Smooth muscle cell of the brain vasculature (primary cell): ENCODE results near the gene SLC39A7.

ENCODE experiments used
- DNase-seq: peaks from one replicate; pipeline ENCODE4 v3.0.0-alpha.2; 2012; ENCODE audit warnings: low read depth, low spot score

SLC39A7 gene

GRCh38 chr6:33236852-33237251 lies 36.2 kb downstream of the SLC39A7 start:
- DNase-seq, result no peak

GRCh38 chr6:33237741-33238140 lies 37.1 kb downstream of the SLC39A7 start:
- DNase-seq, result no peak

GRCh38 chr6:33241968-33242367 lies 41.3 kb downstream of the SLC39A7 start:
- no peak for DNase-seq

GRCh38 chr6:33243476-33243875 lies 42.8 kb downstream of the SLC39A7 start:
- no peak for DNase-seq

- peak; percentile 70 for DNase-seq
These were observed 47.4 kb downstream of the SLC39A7 start for GRCh38 chr6:33247977-33248642.

GRCh38 chr6:33248643-33248931 lies 47.9 kb downstream of the SLC39A7 start:
- no peak for DNase-seq

- peak; percentile 97 for DNase-seq
These were observed 48.5 kb downstream of the SLC39A7 start for GRCh38 chr6:33248932-33249731.

GRCh38 chr6:33249732-33250630 lies 49.3 kb downstream of the SLC39A7 start:
- no peak for DNase-seq

- no peak for DNase-seq
These were observed 50.1 kb downstream of the SLC39A7 start for GRCh38 chr6:33250731-33251130.

GRCh38 chr6:33251395-33252012 lies 50.8 kb downstream of the SLC39A7 start:
- no peak for DNase-seq

- no peak for DNase-seq
These were observed 52.1 kb downstream of the SLC39A7 start for GRCh38 chr6:33252759-33253158.
